Erythroblast (primary cell): ENCODE results near the gene GNAO1.

ENCODE experiments used
- GATA1 ChIP-seq: IDR thresholded peaks from 2 replicates; pipeline ENCODE4 v1.6.1; 2011; ENCODE audit warnings: low read depth, mild to moderate bottlenecking, control low read depth, low read length, moderate library complexity
- POLR2A ChIP-seq: IDR thresholded peaks from 2 replicates; pipeline ENCODE4 v1.6.1; 2011; ENCODE audit warnings: mild to moderate bottlenecking, low read length

DNA sequence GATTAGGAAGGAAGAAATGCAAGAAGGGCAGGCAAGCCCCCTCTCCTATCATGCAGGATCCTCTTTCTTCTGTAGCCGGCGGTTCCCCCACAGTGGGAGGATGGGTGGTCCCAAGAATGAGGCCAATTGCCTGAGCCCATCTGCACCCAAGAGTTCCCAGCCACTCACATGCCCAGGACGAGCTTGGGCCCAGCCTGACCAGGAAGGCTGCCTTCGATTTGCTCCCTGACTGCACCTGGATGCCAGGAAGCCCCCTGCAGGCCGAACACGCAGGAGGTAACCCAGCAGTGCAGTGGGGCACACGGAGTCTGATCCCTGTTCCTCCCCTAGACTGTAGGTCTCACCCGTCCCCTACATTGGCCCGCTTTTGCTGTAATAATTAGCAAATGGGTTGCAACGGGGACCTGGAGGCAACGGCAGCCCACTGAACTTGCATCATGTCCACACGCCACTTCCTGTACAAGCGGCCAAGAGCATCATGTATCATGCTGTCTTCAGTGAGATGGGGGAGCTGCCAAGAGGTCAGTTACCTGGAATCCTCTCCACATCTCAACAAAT lies 166.6 kb downstream of the GNAO1 start:
- TF ChIP-seq POLR2A (no peak), GATA1 (no peak)
